Aorta (tissue), 5 donors: ENCODE results near the gene DSN1. TPM values are rescaled to one million over a fixed set of nuclear protein-coding genes. Genes with fewer than 3 reads are reported as not detected.
A peak's percentile ranks its signal among the peaks of the same experiment; 100 is the strongest.

Experiments
- ATAC-seq: fragments of 200-7000 bp; cut with Tn5 transposase; one replicate; pipeline ENCODE4 v1.9.1; 2022; ENCODE audit warnings: moderate library complexity; ENCODE audit not compliant: low FRiP score
- DNase-seq, 2 donors: peaks; one replicate each; pipeline ENCODE4 v3.0.0-alpha.2; 2020
- H3K27ac ChIP-seq, 2 donors: one replicate each; pipeline ENCODE4 v1.5.1; 2013; ENCODE audit warnings: low read length in 2 of 2, mild to moderate bottlenecking in 2 of 2, moderate library complexity in 2 of 2, control low read depth in 1 of 2, inconsistent platforms in 1 of 2, low read depth in 1 of 2
- H3K27me3 ChIP-seq, 2 donors: one replicate each; pipeline ENCODE4 v1.6.1; 2013; ENCODE audit warnings: control low read depth in 1 of 2, low read length in 1 of 2, mild to moderate bottlenecking in 1 of 2, moderate library complexity in 1 of 2; ENCODE audit not compliant: insufficient read depth in 2 of 2, control insufficient read depth in 1 of 2
- H3K36me3 ChIP-seq, 2 donors: one replicate each; pipeline ENCODE4 v1.6.1; 2013; ENCODE audit warnings: control low read depth in 1 of 2, low read length in 1 of 2, mild to moderate bottlenecking in 1 of 2; ENCODE audit not compliant: insufficient read depth in 2 of 2, control insufficient read depth in 1 of 2
- H3K4me1 ChIP-seq, 2 donors: one replicate each; pipeline ENCODE4 v1.6.1; 2013; ENCODE audit warnings: low read length in 2 of 2, control low read depth in 1 of 2, mild to moderate bottlenecking in 1 of 2, moderate library complexity in 1 of 2; ENCODE audit not compliant: insufficient read depth in 2 of 2, control insufficient read depth in 1 of 2
- H3K4me3 ChIP-seq, 2 donors: one replicate each; pipeline ENCODE4 v1.5.1; 2013; ENCODE audit warnings: low read length in 2 of 2, control low read depth in 1 of 2, mild to moderate bottlenecking in 1 of 2
- H3K9me3 ChIP-seq: one replicate; pipeline ENCODE4 v1.6.1; 2013; ENCODE audit warnings: mild to moderate bottlenecking, low read length; ENCODE audit not compliant: control insufficient read depth
- WGBS, 2 donors: extraction: QIAGEN DNeasy Blood & Tissue Kit; methylation state at CpG; one replicate each; pipeline ENCODE4 v1.1.7; 2013; 5-methylcytosine and 5-hydroxymethylcytosine counted together
- intact Hi-C, 2 donors: fragments of 100-400 bp; cut with DNase I; formaldehyde crosslinking; loops; one replicate each; pipeline versions ENCODE4 v1.14.2 to v1.15.0; 2022
- polyA plus RNA-seq, 2 donors: library from polyadenylated mRNA; stranded (reverse); fragments of 200-250 nt; gene quantifications; one replicate each; pipeline ENCODE4 v1.2.3, GENCODE V29; 2013
- total RNA-seq, 2 donors: library from RNA; stranded (reverse); fragmentation: NEBNext Ultra II Directional; extraction: Animal tissue kit (Norgen Biotek cat#: 25700); gene quantifications; one replicate each; pipeline ENCODE4 v1.2.1, GENCODE V29; 2021
- donor health status: healthy with polysubstance abuse.
- donor health status: Bipolar disorder and iron deficiency.
- donor health status: DM: no; HTN: no; CAD: no.
- donor health status: DM: no; HTN: no; CAD: no.
- donor health status: DM: yes; HTN: yes; CAD: no.

The DSN1 gene
- total and polyA plus RNA-seq, 4 donors = 7.1 to 10.6 (median 7.4) TPM

GRCh38 chr20:36742558-36742957, 31.0 kb downstream of the DSN1 start:
- intact Hi-C loops = no loop called here
- ATAC-seq = no peak
- H3K4me1 ChIP-seq = no peaks in the 10 kb centered on the region

DNA sequence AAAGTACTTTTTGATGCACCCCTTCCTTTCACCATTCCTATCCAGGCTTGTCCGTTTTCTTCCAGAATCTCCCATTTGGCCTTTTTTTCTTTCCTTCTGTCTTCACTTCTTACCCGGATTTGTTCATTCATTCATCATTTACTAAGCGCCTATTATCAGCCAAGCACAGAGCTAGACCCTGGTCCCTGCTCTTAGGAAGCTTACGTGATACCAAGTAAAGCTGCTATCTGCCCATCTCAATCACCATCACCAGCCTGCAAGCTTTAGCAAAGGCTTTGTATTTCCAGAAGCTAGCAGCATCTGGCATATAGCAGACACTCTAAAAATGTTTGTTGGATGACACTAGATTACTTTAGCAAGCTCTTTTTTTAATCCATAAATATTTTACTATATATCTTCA, 32.5 kb downstream of the DSN1 start:
- no peak for ATAC-seq
- intact Hi-C loops = no loop called here
- Histone ChIP-seq H3K27ac (no peak overlapping the region), H3K4me3 (no peak overlapping the region), H3K27me3 (no peaks in the 10 kb centered on the region), H3K9me3 (no peaks in the 10 kb centered on the region), H3K4me1 (no peaks in the 10 kb centered on the region), H3K36me3 (no peaks in the 10 kb centered on the region)
- 76 to 77% methylated on average over 4 of the region's 4 CpGs for WGBS, 2 donors
- no peak for DNase-seq

More at GRCh38 chr20:36742558-36742957, 31.0 kb downstream of the DSN1 start:
- 93 to 97% methylated on average over 2 of the region's 2 CpGs for WGBS, 2 donors
- Histone ChIP-seq H3K9me3 (no peaks in the 10 kb centered on the region), H3K4me3 (no peak overlapping the region), H3K27ac (no peak overlapping the region), H3K36me3 (no peaks in the 10 kb centered on the region), H3K27me3 (no peaks in the 10 kb centered on the region)
- no peak for DNase-seq

- DNase-seq = peak in 1 of 2 donors; percentile 8
- Histone ChIP-seq H3K27me3 (no peaks in the 10 kb centered on the region), H3K27ac (no peak overlapping the region), H3K4me1 (no peaks in the 10 kb centered on the region), H3K4me3 (no peak overlapping the region), H3K9me3 (no peaks in the 10 kb centered on the region), H3K36me3 (peaks cover 0 to 2% of the 10 kb centered on the region in 2 donors)
- 90 to 92% methylated on average over 6 of the region's 6 CpGs for WGBS, 2 donors
- no peak for ATAC-seq
- intact Hi-C loops = no loop called here
These were observed 36.4 kb downstream of the DSN1 start for GRCh38 chr20:36737183-36737499.

GRCh38 chr20:36736451-36737182, 36.9 kb downstream of the DSN1 start:
- Histone ChIP-seq H3K36me3 (peaks cover 0 to 2% of the 10 kb centered on the region in 2 donors), H3K27me3 (no peaks in the 10 kb centered on the region), H3K4me3 (no peak overlapping the region), H3K27ac (peak overlapping the region in 1 of 2 donors; percentile 3), H3K4me1 (no peaks in the 10 kb centered on the region), H3K9me3 (no peaks in the 10 kb centered on the region)
- DNase-seq (no peak), ATAC-seq (no peak)
- WGBS, 2 donors = 83 to 87% methylated on average over 3 of the region's 3 CpGs
- intact Hi-C loops = no loop called here

GRCh38 chr20:36732456-36732855, 41.1 kb downstream of the DSN1 start:
- WGBS, 2 donors = 98 to 100% methylated on average over 1 of the region's 1 CpG
- Histone ChIP-seq H3K9me3 (no peaks in the 10 kb centered on the region), H3K36me3 (peaks cover 0 to 2% of the 10 kb centered on the region in 2 donors), H3K4me1 (no peaks in the 10 kb centered on the region), H3K27ac (no peak overlapping the region), H3K27me3 (no peaks in the 10 kb centered on the region), H3K4me3 (no peak overlapping the region)
- ATAC-seq = no peak
- no peak for DNase-seq
- intact Hi-C loops = no loop called here

DNA sequence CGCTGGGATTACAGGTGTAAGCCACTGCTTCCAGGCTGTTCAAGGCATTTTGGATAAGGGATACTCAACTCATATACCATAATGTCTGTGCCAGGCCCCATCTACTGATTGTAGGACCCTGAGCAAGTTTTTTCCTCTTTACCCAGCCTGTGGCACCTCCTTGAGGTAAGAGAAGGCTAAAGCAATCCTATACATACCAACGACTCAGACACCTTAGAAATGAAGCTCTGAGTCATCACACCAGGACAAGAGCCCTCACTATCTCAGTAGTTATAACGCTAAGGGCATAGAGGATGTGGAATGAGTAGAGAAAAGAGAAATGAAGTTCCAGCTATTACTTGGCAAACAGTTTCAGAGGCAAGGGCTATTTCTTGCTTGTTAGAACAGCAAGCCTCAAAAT, 44.6 kb downstream of the DSN1 start:
- WGBS, 2 donors = 69 to 70% methylated on average over 3 of the region's 3 CpGs
- Histone ChIP-seq H3K36me3 (peaks cover 0 to 2% of the 10 kb centered on the region in 2 donors), H3K27me3 (no peaks in the 10 kb centered on the region), H3K4me1 (peaks cover 2 to 3% of the 10 kb centered on the region in 2 donors), H3K9me3 (no peaks in the 10 kb centered on the region), H3K27ac (no peak overlapping the region), H3K4me3 (no peak overlapping the region)
- no peak for ATAC-seq
- DNase-seq = no peak
- intact Hi-C loops = no loop called here

DNA sequence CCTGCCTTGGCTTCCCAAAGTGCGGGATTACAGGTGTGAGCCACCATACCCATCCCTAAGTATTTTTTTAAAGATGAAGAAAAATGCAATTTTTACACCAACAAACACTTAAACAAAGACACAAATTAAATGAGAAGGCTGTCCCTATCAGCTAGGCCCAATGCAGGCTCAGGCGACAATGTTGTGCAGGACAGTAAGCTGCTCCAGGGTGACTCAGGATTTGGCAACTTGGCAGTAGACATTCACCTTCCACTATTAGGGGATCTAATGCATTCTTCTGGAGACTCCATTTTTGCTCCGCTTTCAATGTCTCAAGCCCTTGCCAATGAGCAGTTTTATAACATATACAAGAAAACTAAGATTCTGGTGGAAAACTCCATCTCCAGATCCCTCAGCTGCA, 47.4 kb downstream of the DSN1 start:
- H3K27me3 ChIP-seq = no peaks in the 10 kb centered on the region
- no peaks in the 10 kb centered on the region for H3K36me3 ChIP-seq
- ATAC-seq (no peak), DNase-seq (peak in 1 of 2 donors; percentile 47)
- H3K27ac ChIP-seq = no peak overlapping the region
- H3K9me3 ChIP-seq = no peaks in the 10 kb centered on the region
- peaks cover 3% of the 10 kb centered on the region in 2 donors for H3K4me1 ChIP-seq
- 70 to 78% methylated on average over 3 of the region's 3 CpGs for WGBS, 2 donors
- H3K4me3 ChIP-seq = no peak overlapping the region
- intact Hi-C loops = no loop called here

- Histone ChIP-seq H3K36me3 (no peaks in the 10 kb centered on the region), H3K9me3 (no peaks in the 10 kb centered on the region), H3K27ac (no peak overlapping the region), H3K27me3 (no peaks in the 10 kb centered on the region), H3K4me3 (no peak overlapping the region), H3K4me1 (peaks cover 0 to 3% of the 10 kb centered on the region in 2 donors)
- DNase-seq (no peak), ATAC-seq (no peak)
- WGBS, 2 donors = 82 to 94% methylated on average over 3 of the region's 3 CpGs
- intact Hi-C loops = no loop called here
These were observed 53.1 kb downstream of the DSN1 start for GRCh38 chr20:36720510-36720909.

DNA sequence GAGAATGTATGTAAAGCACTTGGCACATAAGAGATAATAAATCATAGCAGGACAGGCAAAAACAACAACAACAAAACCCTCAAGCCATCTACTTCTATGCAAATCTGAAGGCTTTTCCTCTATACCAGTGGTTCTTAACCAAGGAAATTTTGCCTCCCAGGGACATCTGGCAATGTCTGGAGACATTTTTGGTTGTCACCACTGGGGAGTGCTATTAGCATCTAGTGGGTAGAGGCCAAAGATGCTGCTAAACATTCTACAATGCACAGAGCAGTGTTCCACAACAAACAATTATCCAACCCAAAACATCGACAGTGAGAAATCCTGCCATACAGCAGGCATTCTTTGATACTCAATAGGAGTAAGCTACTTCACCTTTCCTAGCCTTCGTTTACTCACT, 55.9 kb downstream of the DSN1 start:
- Histone ChIP-seq H3K9me3 (no peaks in the 10 kb centered on the region), H3K4me1 (no peaks in the 10 kb centered on the region), H3K36me3 (no peaks in the 10 kb centered on the region), H3K27ac (no peak overlapping the region), H3K27me3 (no peaks in the 10 kb centered on the region), H3K4me3 (no peak overlapping the region)
- intact Hi-C loops = no loop called here
- ATAC-seq (no peak), DNase-seq (no peak)
- WGBS, 2 donors = 89 to 93% methylated on average over 2 of the region's 2 CpGs
